H1 (cell line): Measurements from ENCODE around the gene HOXB5.

Experiments
- EP300 ChIP-seq, 2 experiments: IDR thresholded peaks; 1 replicate in 1 of 2; 2 replicates in 1 of 2; pipeline ENCODE4 v1.6.1; 2011 to 2012; ENCODE audit warnings: low read depth in 2 of 2, low read length in 2 of 2, mild to moderate bottlenecking in 2 of 2, borderline replicate concordance in 1 of 2, inconsistent platforms in 1 of 2, moderate library complexity in 1 of 2
- SRF ChIP-seq: IDR thresholded peaks from 2 replicates; pipeline ENCODE4 v1.6.1; 2011; ENCODE audit warnings: mild to moderate bottlenecking, low read depth, low read length, moderate library complexity
- TF ChIP-seq, protein P1 (sequence below): IDR thresholded peaks from 2 replicates; pipeline ENCODE4 v1.6.1; 2012; ENCODE audit warnings: low read length, inconsistent platforms

DNA sequence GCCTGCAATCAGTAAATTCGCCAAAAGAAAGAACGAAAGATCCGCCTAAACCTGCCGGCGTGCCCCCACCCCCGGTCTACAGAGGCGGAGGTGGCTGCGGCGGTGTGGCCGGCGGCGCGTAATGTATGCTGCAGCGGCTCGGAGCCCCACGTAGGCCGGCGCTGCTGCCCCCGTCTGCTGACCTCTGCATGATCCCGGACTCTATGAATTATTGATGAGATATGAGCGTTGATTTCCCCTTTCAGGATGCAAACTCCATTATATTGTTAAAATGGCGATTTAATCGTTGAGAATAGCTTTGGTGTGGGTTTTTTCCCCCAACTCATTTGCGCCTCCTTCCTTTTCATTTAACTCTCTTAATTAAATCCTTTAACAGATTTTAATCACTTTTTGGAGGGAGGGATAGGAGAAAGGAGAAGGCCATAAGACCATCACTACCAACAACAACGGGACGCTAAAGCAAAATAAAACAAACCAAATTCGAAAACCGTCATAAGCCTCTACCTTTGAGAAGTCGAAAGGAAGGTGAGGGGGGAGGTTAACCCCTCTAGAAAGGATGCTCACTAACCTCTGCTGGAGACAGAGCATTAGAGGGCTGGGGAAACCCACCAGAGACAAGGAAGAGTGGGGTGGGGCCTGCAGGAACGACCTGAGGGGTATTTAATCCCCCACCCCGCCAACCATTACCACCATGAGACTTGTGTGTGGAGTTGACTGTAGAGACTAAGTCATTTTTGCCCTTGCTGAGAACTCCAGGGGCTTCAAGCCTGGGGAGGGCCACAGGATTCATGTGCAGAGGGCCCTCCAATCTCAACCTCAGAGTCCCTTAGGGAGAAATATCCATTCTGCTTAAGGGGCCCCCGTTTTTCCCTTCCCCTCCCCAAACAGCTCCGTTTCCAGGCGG, 7.0 kb downstream of the HOXB5 start:
- TF ChIP-seq EP300 (IDR thresholded peaks at IDR 0.05; ENCODE audit: borderline replicate concordance in 1 of 2, low read depth in 2 of 2, low read length in 2 of 2) (no peak), SRF (no peak)
- TF ChIP-seq, protein P1, sequence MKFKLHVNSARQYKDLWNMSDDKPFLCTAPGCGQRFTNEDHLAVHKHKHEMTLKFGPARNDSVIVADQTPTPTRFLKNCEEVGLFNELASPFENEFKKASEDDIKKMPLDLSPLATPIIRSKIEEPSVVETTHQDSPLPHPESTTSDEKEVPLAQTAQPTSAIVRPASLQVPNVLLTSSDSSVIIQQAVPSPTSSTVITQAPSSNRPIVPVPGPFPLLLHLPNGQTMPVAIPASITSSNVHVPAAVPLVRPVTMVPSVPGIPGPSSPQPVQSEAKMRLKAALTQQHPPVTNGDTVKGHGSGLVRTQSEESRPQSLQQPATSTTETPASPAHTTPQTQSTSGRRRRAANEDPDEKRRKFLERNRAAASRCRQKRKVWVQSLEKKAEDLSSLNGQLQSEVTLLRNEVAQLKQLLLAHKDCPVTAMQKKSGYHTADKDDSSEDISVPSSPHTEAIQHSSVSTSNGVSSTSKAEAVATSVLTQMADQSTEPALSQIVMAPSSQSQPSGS, result no peak
